ENCODE measurements around the gene OTX1. TPM values are rescaled to one million over a fixed set of nuclear protein-coding genes. Genes with fewer than 3 reads are reported as not detected.

The OTX1 gene
- total RNA-seq, 1 donor from 2014 or later: not detected

- Histone ChIP-seq H3K27me3 (no peaks in the 10 kb centered on the region), H3K27ac (no peak overlapping the region), H3K4me3 (no peak overlapping the region), H3K36me3 (no peaks in the 10 kb centered on the region), H3K9me3 (no peaks in the 10 kb centered on the region), H3K4me1 (no peaks in the 10 kb centered on the region)
- no peak for DNase-seq (ENCODE audit: extremely low spot score in 2 of 2)
- TF ChIP-seq CTCF (IDR thresholded peaks at IDR 0.05): no peak
- no peak for TF ChIP-seq POLR2A (IDR thresholded peaks at IDR 0.05)
- no peak for TF ChIP-seq POLR2AphosphoS5 (IDR thresholded peaks at IDR 0.05; ENCODE audit: insufficient read depth in 1 of 2, low read depth in 1 of 2)
- intact Hi-C loops (cut with DNase I): no loop called here
These were observed 15.0 kb upstream of the OTX1 start for GRCh38 chr2:63035660-63036059.

- no peak for DNase-seq (ENCODE audit: extremely low spot score in 2 of 2)
- no peak for TF ChIP-seq POLR2AphosphoS5 (IDR thresholded peaks at IDR 0.05; ENCODE audit: insufficient read depth in 1 of 2, low read depth in 1 of 2)
- no peak for TF ChIP-seq CTCF (IDR thresholded peaks at IDR 0.05)
- TF ChIP-seq POLR2A (IDR thresholded peaks at IDR 0.05): no peak
- H3K27ac ChIP-seq: no peak overlapping the region
- H3K4me3 ChIP-seq: no peak overlapping the region
- no peaks in the 10 kb centered on the region for H3K9me3 ChIP-seq
- intact Hi-C loops (cut with DNase I): no loop called here
- H3K4me1 ChIP-seq: no peaks in the 10 kb centered on the region
- H3K36me3 ChIP-seq: no peaks in the 10 kb centered on the region
- no peaks in the 10 kb centered on the region for H3K27me3 ChIP-seq
These were observed 12.6 kb upstream of the OTX1 start for GRCh38 chr2:63038034-63038433.

- Histone ChIP-seq H3K4me1 (no peaks in the 10 kb centered on the region), H3K9me3 (no peaks in the 10 kb centered on the region), H3K27ac (no peak overlapping the region), H3K36me3 (peaks cover 0 to 3% of the 10 kb centered on the region in 2 donors), H3K27me3 (no peaks in the 10 kb centered on the region), H3K4me3 (no peak overlapping the region)
- no peak for TF ChIP-seq CTCF (IDR thresholded peaks at IDR 0.05)
- no peak for TF ChIP-seq POLR2AphosphoS5 (IDR thresholded peaks at IDR 0.05; ENCODE audit: insufficient read depth in 1 of 2, low read depth in 1 of 2)
- TF ChIP-seq POLR2A (IDR thresholded peaks at IDR 0.05): no peak
- DNase-seq (ENCODE audit: extremely low spot score in 2 of 2): no peak
- intact Hi-C loops (cut with DNase I): no loop called here
These were observed 10.0 kb upstream of the OTX1 start for GRCh38 chr2:63040586-63040985.

GRCh38 chr2:63041592-63041991 lies 9.0 kb upstream of the OTX1 start:
- no peak overlapping the region for H3K4me3 ChIP-seq
- DNase-seq (ENCODE audit: extremely low spot score in 2 of 2): no peak
- intact Hi-C loops (cut with DNase I): no loop called here
- H3K9me3 ChIP-seq: no peaks in the 10 kb centered on the region
- no peaks in the 10 kb centered on the region for H3K4me1 ChIP-seq
- H3K27me3 ChIP-seq: no peaks in the 10 kb centered on the region
- peaks cover 0 to 9% of the 10 kb centered on the region in 2 donors for H3K36me3 ChIP-seq
- no peak overlapping the region for H3K27ac ChIP-seq
- TF ChIP-seq CTCF (IDR thresholded peaks at IDR 0.05) (no peak), POLR2A (IDR thresholded peaks at IDR 0.05) (no peak), POLR2AphosphoS5 (IDR thresholded peaks at IDR 0.05; ENCODE audit: insufficient read depth in 1 of 2, low read depth in 1 of 2) (no peak)

GRCh38 chr2:63044362-63045327 lies 6.0 kb upstream of the OTX1 start:
- no peak for TF ChIP-seq CTCF (IDR thresholded peaks at IDR 0.05)
- no peak for TF ChIP-seq POLR2AphosphoS5 (IDR thresholded peaks at IDR 0.05; ENCODE audit: insufficient read depth in 1 of 2, low read depth in 1 of 2)
- TF ChIP-seq POLR2A (IDR thresholded peaks at IDR 0.05): no peak
- Histone ChIP-seq H3K4me1 (peaks cover 15% of the 10 kb centered on the region), H3K9me3 (no peaks in the 10 kb centered on the region), H3K27ac (no peak overlapping the region), H3K36me3 (peaks cover 0 to 9% of the 10 kb centered on the region in 2 donors), H3K27me3 (no peaks in the 10 kb centered on the region), H3K4me3 (no peak overlapping the region)
- DNase-seq (ENCODE audit: extremely low spot score in 2 of 2): no peak
- intact Hi-C loops (cut with DNase I): no loop called here
